Mononuclear cell (primary cell): ENCODE measurements around the gene LRRC75A. TPM values are rescaled to one million over a fixed set of nuclear protein-coding genes. Genes with fewer than 3 reads are reported as not detected.

Experiments used
- H3K27me3 ChIP-seq: 2 replicates; pipeline ENCODE4 v1.6.0; 2011; ENCODE audit warnings: low read length, control low read depth; ENCODE audit not compliant: insufficient read depth
- H3K4me1 ChIP-seq: 2 replicates; pipeline ENCODE4 v1.5.1; 2011; ENCODE audit warnings: mild to moderate bottlenecking, low read length, control low read depth; ENCODE audit not compliant: insufficient read depth
- H3K4me3 ChIP-seq: 2 replicates; pipeline ENCODE4 v1.5.1; 2011; ENCODE audit warnings: mild to moderate bottlenecking, low read length, moderate library complexity
- H3K9me3 ChIP-seq: 2 replicates; pipeline ENCODE4 v1.5.1; 2011; ENCODE audit warnings: low read depth, mild to moderate bottlenecking, control low read depth, low read length
- total RNA-seq: library from RNA; depleted of rRNA; stranded (reverse); fragments of >200 nt; gene quantifications from one replicate; pipeline ENCODE4 v1.2.3, GENCODE V29; 2012

The LRRC75A gene
- total RNA-seq, 1 donor = 2.2 TPM

DNA sequence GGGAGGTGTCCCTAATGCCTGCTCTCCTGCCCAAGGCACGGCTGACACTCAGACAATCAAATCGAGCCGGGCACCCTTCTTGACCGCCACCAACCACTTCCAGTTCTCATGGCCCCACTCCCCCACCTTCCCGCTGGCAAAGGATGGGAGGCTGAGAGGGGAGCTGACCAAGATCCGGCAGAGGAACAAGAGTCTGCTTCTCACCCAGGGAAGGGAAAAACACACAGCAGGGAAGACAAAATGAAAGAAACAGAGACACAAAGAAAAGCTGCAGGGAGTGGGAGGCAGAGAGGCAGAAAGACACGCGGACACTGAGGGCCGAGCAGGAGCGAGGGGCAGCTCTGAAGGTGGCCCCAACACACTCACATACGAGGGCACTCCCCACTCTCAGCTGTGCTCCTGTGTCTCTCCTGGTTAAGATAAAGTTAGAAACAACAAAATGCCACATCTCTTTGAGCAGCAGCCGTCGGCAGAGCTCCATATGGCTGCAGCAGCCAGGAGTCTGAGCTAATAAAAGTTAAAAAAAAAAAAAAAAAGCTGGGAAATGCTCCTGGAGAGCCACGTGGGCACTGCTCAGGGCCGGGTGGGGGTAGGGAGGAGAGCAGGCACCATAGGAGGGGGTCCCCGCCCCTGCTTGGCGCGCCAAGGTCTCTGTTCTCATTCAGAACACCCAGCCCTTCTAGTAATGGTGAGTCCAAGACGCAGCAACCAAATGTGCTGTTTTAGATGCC lies 7.4 kb downstream of the LRRC75A start:
- Histone ChIP-seq H3K27me3 (no peaks in the 10 kb centered on the region), H3K4me1 (no peaks in the 10 kb centered on the region), H3K4me3 (no peak overlapping the region), H3K9me3 (no peaks in the 10 kb centered on the region)

GRCh38 chr17:16483021-16483645 lies 8.9 kb downstream of the LRRC75A start:
- H3K9me3 ChIP-seq = no peaks in the 10 kb centered on the region
- H3K4me3 ChIP-seq = no peak overlapping the region
- no peaks in the 10 kb centered on the region for H3K27me3 ChIP-seq
- H3K4me1 ChIP-seq = no peaks in the 10 kb centered on the region

DNA sequence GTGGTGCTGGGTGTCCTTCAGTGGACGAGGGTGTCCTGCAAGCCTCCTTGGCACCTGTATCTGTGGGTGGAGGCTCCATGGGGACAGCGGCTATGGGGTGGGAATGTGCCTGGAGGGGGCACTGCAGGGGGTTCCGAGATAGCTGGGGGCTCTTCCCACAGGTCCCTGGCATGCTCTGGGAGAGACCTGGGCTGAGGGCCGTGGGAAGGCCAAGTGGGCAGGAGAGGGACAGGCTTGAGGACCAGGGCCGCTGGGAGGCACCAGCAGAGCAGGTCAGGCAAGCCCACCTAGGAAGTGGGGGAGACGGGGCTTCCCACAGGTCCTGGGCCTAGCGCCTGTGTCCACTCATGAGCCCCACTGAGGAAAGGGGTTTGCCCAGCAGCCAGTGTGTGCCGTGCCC lies 9.7 kb downstream of the LRRC75A start:
- no peaks in the 10 kb centered on the region for H3K27me3 ChIP-seq
- H3K4me3 ChIP-seq = no peak overlapping the region
- H3K4me1 ChIP-seq = no peaks in the 10 kb centered on the region
- H3K9me3 ChIP-seq = no peaks in the 10 kb centered on the region

DNA sequence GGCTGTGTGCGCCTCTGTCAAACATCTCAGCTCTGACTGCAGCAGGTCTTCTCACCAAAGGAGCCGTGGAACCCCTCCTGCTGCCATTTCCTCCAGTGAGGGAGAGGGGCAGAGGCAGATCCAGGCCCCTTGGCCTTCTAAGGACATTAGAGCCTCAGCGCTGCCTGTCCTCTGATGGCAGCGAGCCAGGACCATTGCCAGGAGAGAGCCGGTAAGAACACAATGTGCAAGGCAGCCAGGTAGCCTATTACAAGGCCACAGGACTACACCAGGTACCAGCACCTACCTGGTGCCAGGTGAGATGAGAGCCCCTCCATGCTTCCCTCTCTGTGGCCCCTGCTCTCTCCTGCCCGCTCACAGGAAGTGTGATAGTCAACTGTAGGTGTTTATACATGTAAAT lies 11.0 kb downstream of the LRRC75A start:
- H3K9me3 ChIP-seq = no peaks in the 10 kb centered on the region
- H3K27me3 ChIP-seq = no peaks in the 10 kb centered on the region
- H3K4me3 ChIP-seq = no peak overlapping the region
- no peaks in the 10 kb centered on the region for H3K4me1 ChIP-seq

- Histone ChIP-seq H3K27me3 (no peaks in the 10 kb centered on the region), H3K4me3 (no peak overlapping the region), H3K4me1 (no peaks in the 10 kb centered on the region), H3K9me3 (no peaks in the 10 kb centered on the region)
Observed at GRCh38 chr17:16479264-16479663, 12.7 kb downstream of the LRRC75A start.

DNA sequence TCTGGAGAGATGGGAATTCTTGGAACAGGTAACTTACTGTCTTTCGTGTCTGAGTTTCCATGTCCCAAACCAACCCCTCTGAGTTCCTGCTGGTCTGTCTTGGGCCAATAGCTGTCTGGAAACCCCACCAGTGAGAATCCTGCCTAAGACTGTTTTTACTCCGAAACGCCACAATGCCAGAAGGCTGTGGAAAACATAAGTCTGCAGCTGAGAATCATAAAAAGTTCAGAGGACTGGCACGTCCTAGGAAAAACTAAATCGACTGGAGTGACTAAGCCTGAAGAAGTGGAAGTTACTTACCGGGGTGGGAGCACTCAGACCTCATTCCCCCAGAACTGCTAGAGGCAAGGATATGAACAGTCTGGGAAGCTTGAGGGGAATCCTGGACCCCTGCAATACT lies 13.3 kb downstream of the LRRC75A start:
- Histone ChIP-seq H3K27me3 (no peaks in the 10 kb centered on the region), H3K9me3 (no peaks in the 10 kb centered on the region), H3K4me1 (no peaks in the 10 kb centered on the region), H3K4me3 (no peak overlapping the region)

DNA sequence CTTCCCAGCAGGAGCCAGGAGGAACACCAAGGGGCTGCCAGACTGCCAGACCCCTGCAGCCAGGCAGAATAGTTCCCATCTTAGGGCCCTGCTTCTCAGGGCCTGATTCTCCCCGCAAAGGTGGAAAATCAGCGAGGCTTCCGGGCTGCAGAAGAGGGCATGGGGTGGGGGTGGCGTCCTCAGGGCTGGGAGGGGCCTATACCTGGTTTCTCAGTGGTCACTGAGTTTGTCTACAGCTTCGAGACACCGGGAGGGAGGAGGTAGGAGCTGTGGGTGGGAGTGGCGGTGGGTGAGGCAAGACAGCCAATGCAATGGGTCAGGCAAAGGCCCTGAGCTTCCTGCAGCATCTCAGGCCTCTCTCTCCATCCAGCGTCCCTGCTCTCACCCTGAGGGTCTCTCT lies 14.3 kb downstream of the LRRC75A start:
- Histone ChIP-seq H3K9me3 (no peaks in the 10 kb centered on the region), H3K4me1 (no peaks in the 10 kb centered on the region), H3K4me3 (no peak overlapping the region), H3K27me3 (no peaks in the 10 kb centered on the region)

DNA sequence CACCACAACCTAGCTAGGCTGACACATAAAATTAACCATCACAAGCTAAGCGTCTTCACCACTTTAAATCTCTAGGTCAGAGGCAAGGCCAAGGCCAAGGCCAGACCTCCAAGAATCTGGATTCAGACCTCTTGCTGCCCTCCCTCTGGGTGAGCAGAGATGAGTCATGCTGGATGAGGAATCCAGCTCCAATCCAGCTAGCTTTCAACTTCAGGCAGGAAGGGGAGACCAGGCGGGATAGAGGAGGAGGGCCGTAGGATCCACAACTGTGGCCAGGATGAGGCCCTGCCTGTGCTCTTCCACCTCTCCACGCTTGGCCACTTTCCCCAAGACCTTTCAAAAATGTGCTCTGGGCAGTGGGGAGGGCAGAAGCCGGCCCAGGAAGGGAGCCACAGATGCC lies 14.7 kb downstream of the LRRC75A start:
- H3K4me1 ChIP-seq = no peaks in the 10 kb centered on the region
- H3K9me3 ChIP-seq = no peaks in the 10 kb centered on the region
- H3K27me3 ChIP-seq = no peaks in the 10 kb centered on the region
- H3K4me3 ChIP-seq = no peak overlapping the region

GRCh38 chr17:16475179-16475704 lies 16.8 kb downstream of the LRRC75A start:
- Histone ChIP-seq H3K9me3 (no peaks in the 10 kb centered on the region), H3K4me3 (no peak overlapping the region)

GRCh38 chr17:16474012-16474725 lies 17.8 kb downstream of the LRRC75A start:
- Histone ChIP-seq H3K4me3 (no peak overlapping the region), H3K9me3 (no peaks in the 10 kb centered on the region), H3K27me3 (no peaks in the 10 kb centered on the region), H3K4me1 (no peaks in the 10 kb centered on the region)

More at GRCh38 chr17:16475179-16475704, 16.8 kb downstream of the LRRC75A start:
- Histone ChIP-seq H3K27me3 (no peaks in the 10 kb centered on the region), H3K4me1 (no peaks in the 10 kb centered on the region)

- Histone ChIP-seq H3K27me3 (no peaks in the 10 kb centered on the region), H3K4me1 (no peaks in the 10 kb centered on the region), H3K9me3 (no peaks in the 10 kb centered on the region), H3K4me3 (no peak overlapping the region)
Observed at GRCh38 chr17:16473044-16474011, 18.7 kb downstream of the LRRC75A start.

GRCh38 chr17:16472539-16472938 lies 19.5 kb downstream of the LRRC75A start:
- Histone ChIP-seq H3K4me1 (no peaks in the 10 kb centered on the region), H3K27me3 (no peaks in the 10 kb centered on the region), H3K9me3 (no peaks in the 10 kb centered on the region), H3K4me3 (no peak overlapping the region)

- Histone ChIP-seq H3K4me1 (no peaks in the 10 kb centered on the region), H3K27me3 (no peaks in the 10 kb centered on the region), H3K9me3 (no peaks in the 10 kb centered on the region), H3K4me3 (no peak overlapping the region)
Observed at GRCh38 chr17:16471295-16471694, 20.7 kb downstream of the LRRC75A start.

DNA sequence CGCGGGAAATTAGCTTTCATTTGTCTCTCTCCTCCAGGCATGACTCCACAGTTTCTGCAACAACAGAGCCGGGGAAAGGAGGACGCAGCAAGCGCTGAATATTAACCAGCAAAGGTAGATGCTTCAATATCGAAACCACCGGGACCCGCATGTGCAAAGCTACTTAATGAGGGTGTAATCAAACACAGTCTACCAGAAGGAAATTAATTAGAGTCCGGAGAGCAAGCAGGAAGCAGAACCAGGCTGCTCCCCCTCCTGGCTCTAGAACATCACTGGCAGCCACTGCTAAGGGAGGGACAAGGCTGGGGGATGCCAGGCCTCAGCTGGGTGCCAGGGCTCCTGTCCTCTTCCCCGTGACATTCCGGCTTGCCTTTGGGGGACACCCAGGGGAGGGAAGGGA lies 21.7 kb downstream of the LRRC75A start:
- H3K9me3 ChIP-seq = no peaks in the 10 kb centered on the region
- no peaks in the 10 kb centered on the region for H3K27me3 ChIP-seq
- no peaks in the 10 kb centered on the region for H3K4me1 ChIP-seq
- no peak overlapping the region for H3K4me3 ChIP-seq
